Measurements from ENCODE around the gene ARID5B.

GRCh38 chr10:61923210-61923949 lies 21.9 kb downstream of the ARID5B start:
- TF ChIP-seq EZH2 (IDR thresholded peaks at IDR 0.05; ENCODE audit: borderline replicate concordance, insufficient read depth, low read depth, low read length, poor library complexity, severe bottlenecking) (no peak), CTCF (IDR thresholded peaks at IDR 0.05) (no peak)

Measured in B cell (primary cell).